DMS79 treated with DMSO at 0.1 percent for 48 hours (cell line): Measurements from ENCODE around the gene HSCB.
A peak's percentile ranks its signal among the peaks of the same experiment; 100 is the strongest.
"Not testable (repeated sequence)": the region's sequence is repeated elsewhere in the genome, so short reads cannot be mapped to it uniquely, and the experiment has no call there.

Experiments
- DNase-seq: peaks from one replicate; lab custom pipeline; 2025; lab: John Stamatoyannopoulos, UW

HSCB gene

GRCh38 chr22:28741785-28742561 lies at the start of gene HSCB, which contains the start of gene CHEK2:
HSCB (plus strand) TSS chr22:28742039; CDS start chr22:28742096, 57 bp downstream.
CHEK2 (minus strand) TSS chr22:28741820; CDS start chr22:28734721, 7,099 bp downstream.
- peak; percentile 80 for DNase-seq

DNA sequence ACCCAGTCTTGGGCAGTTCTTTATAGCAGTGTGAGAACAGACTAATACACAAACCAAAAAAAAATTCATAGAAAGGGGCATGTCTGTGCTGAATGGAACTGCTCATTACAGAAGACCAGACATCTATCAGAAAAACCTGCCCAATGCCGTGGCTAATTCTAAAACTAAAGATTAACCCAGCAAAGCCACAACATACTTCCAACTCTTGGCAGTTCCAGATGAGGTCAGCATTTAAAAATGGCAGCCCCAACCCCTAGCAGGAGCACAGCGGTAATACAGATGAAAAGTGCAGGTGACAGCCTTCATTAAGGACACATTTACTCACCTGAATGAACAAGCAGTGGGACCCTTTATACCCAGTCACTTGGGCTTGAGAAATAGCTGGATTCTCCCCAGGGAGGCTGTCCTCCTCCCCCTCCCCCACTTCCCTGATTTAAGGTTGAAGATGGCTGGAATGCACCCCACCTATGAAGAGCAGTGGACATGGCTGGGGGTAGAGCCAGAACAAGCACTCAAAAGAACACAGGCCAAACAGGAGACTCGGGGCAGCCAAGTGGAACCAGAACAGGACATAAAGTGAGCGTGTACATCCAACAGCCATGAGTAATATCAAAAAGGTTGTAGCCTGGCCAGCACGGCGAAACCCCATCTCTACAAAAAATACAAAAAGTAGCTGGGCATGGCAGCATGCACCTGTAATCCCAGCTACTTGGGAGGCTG lies 48.6 kb upstream of the HSCB start:
- not testable (repeated sequence) for DNase-seq

DNA sequence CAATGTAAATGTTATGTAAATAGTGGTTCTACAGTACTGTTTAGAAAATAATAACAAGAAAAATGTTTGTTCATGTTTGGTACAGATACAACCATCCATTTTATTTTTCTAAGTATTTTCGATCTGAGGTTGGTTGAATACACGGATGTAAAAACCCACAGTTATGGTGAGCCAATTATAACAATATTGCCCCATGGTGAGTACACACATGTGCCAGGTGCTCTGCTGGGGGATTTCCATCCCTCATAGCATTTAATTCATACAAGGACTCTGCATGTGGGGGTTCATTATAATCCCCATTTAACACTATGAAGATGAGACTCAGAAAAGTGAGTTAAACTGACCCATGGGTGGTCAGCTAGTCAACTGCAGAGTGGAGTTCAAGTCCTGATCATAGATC lies 38.9 kb upstream of the HSCB start:
- DNase-seq: no peak

DNA sequence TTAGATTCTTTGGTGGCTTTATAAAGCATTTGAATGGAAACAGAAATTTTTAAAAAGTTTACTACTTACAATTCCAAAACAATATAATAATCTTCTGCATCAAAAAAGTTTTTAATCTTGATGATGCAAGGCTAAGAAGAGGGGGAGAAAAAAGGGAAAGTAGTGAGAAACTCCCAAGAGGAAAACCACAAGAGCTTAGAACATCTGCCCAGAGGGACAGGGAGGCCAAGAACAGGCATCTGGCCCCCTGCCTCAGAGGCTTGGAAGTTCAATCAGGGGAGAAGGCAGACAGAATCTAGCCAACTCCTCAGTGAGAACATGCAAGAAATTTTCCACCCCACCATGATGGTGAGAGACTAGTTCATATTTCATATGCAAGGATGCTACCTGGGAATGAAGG lies 38.4 kb upstream of the HSCB start:
- no peak for DNase-seq

DNA sequence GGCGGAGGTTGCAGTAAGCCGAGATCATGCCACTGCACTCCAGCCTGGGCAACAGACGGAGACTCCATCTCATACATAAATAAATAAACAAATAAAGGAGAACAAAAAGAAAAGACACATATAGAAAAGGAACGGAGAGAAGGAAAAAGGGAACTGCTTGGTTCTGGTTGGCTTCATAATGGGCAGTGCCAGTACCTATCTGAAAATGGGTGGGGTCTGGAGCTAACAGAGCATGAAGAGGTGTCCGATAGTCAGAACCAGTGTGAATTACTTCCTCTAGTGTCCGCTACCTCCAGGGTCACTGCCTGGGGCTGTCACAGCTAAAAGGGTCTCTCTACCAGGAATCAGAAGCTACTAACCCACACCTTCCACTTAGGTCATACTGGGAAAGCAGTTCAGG lies 35.0 kb upstream of the HSCB start:
- DNase-seq: no peak

DNA sequence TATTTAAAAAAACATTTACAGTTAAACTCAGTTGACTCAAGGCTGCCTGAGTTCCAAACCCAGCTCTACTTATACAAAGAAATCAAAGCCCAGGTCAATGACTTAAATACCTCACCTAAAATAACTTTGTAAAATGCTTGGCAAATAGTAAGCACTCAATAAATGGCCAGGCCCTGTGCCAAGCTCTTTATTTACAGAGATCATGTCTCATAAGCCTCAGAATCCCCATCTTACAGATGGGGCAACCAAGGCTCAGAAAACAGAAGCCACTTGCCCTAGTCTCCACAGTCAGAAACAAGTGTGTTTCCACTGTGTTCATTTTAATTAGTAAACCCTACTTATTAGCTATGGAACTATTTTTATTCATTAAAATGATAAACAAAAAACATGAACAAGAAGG lies 31.7 kb upstream of the HSCB start:
- no peak for DNase-seq

DNA sequence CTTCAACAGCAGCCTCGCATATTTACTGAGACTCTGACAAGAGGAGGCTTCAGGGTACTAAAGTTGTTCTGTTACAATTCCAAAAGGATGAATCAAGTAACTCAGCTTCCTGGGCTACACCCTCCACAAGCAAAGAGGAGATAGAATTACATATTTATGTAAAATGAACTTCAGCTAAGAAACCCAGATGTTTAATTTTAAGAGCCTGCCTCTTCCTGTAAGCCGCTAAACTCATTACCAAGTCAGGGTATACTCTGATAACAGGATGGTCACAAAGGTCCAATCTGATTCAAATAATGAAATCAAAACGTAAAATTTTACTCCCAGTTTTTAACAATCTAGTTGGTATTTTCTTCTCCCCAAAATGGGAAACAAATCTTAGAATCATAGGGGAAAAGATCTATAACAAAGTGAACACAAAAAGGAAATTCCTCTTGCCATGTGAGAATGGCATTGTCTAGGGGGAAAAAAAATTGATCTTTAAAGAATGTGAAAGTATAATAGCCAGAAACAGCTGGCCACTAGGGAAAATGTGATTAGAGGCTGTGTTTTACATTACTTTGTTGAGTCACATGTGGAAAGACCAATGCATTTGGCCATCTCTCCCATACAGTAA lies 31.2 kb upstream of the HSCB start:
- DNase-seq: no peak

- no peak for DNase-seq
These were observed 30.5 kb upstream of the HSCB start for GRCh38 chr22:28711341-28711740.

GRCh38 chr22:28711820-28712777 lies 29.7 kb upstream of the HSCB start:
- no peak for DNase-seq

- no peak for DNase-seq
These were observed 27.7 kb upstream of the HSCB start for GRCh38 chr22:28714043-28714628.

DNA sequence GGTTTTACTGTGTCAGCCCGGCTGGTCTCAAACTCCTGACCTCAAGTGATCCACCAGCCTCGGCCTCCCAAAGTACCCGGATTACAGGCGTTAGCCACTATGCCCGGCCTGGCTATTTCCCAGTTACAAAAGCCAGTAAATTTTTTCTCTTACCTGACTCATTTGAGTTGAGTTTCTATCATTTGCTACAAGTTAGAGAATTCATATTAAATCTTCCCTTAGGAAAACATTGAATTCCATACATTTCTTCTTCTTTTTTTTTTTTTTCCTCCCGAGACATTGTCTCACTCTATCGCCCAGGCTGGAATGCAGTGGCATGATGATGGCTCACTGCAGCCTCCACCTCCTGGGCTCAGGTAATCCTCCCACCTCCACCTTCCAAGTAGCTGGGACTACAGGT lies 26.2 kb upstream of the HSCB start:
- DNase-seq: no peak

- DNase-seq: no peak
These were observed 25.2 kb upstream of the HSCB start for GRCh38 chr22:28716686-28717085.

DNA sequence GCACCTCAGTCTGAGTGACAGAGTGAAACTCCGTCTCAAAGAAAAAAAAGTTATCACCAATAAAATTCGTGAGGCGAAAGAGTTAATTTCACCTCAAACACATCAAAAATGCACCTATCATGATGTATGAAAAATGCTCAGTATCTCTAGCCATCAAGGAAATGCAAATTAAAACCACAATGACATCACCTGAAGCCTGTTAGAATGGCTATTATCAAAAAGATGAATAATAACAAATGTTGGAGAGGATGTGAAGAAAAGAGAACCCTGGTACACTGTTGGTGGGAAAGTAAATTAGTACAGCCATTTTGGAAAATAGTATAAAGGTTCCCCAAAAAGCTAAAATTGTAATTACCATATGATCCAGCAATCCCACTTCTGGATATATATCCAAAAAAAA lies 23.8 kb upstream of the HSCB start:
- DNase-seq: no peak

DNA sequence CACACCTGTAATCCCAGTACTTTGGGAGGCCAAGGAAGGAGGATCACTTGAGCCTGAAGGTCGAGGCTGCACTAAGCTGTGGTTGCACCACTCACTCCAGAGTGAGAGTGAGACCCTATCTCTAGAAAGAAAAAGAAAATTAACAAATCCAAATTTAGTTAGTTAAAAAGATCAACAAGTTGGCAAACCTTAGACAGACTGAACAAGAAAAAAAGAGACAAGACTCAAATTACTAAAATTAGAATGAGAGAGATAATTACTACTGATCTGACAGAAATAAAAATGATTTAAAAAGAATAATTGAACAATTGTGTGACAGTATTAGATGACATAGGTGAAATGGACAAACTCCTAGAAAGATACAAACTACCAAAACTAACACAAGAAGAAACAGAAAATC lies 13.8 kb upstream of the HSCB start:
- DNase-seq: no peak

DNA sequence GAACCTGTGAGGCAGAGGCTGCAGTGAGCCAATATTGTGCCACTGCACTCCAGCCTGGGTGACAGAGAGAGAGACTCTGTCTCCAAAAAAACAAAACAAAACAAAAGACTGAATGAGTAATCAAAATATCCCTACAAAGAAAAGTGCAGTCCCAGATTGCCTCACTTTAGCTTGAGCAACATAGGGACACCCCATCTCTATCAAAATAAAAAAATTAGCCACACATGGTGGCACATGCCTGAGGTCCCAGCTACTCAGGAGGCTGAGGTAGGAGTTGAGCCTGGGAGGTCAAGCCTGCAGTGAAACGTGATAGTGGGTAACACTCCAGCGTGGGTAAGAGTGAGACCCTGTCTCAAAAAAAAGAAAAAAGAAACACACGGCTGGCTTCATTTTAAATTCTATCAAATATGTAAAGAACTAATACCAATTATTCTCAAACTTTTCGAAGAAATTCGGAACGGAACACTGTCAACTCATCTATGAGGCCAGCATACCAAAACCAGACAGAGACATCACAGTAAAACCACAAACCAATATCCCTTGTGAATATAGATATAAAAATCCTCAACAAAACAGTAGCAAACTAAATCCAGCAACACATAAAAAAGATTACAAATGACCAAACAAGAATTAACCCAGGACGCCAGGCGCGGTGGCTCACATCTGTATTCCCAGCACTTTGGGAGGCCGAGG lies 13.1 kb upstream of the HSCB start:
- DNase-seq: no peak

GRCh38 chr22:28730179-28730578 lies 11.7 kb upstream of the HSCB start:
- no peak for DNase-seq

GRCh38 chr22:28734393-28734792 lies 7.4 kb upstream of the HSCB start:
- peak; percentile 71 for DNase-seq

- no peak for DNase-seq
These were observed 5.3 kb upstream of the HSCB start for GRCh38 chr22:28736301-28737155.

DNA sequence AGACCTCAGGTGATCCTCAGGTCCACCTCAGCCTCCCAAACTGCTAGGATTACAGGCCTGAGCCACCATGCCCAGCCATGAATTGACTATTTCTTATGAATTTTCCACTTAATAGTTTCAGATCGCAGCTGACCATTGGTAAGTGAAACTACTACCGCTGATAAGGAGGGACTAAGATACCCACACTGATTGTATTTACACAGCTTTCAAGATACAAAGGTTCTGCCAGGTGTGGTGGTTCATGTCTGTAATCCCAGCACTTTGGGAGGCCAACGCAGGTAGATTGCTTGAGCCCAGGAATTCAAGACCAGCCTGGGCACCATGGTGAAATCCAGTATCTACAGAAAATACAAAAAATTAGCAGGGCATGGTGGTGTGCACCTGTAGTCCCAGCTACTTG lies 4.1 kb upstream of the HSCB start:
- DNase-seq: no peak

GRCh38 chr22:28738876-28739275 lies 3.0 kb upstream of the HSCB start:
- not testable (repeated sequence) for DNase-seq
